Heart right ventricle (tissue), 16 donors: ENCODE measurements around the gene WWP2. TPM values are rescaled to one million over a fixed set of nuclear protein-coding genes. Genes with fewer than 3 reads are reported as not detected.
A peak's percentile ranks its signal among the peaks of the same experiment; 100 is the strongest.

Experiments used
- ATAC-seq, 8 donors: fragments of 200-7000 bp; cut with Tn5 transposase; one replicate each; pipeline ENCODE4 v1.9.1; 2020; ENCODE audit warnings: mild to moderate bottlenecking in 8 of 8, moderate library complexity in 8 of 8, moderate number of reproducible peaks in 1 of 8
- DNase-seq, 2 donors: peaks; one replicate each; pipeline ENCODE4 v3.0.0-alpha.2; 2020
- H3K27ac ChIP-seq, 10 donors: fragments of 200-600 bp; sonication (generic) in 2 of 10; one replicate each; pipeline versions ENCODE4 v1.5.0 to v1.8.0; 2020 to 2022; ENCODE audit warnings: mild to moderate bottlenecking in 3 of 10
- H3K27me3 ChIP-seq, 7 donors: fragments of 200-600 bp; one replicate each; pipeline ENCODE4 v1.8.0; 2021 to 2022; ENCODE audit warnings: mild to moderate bottlenecking in 2 of 7
- H3K36me3 ChIP-seq, 9 donors: fragments of 200-600 bp; sonication (generic) in 1 of 9; one replicate each; pipeline versions ENCODE4 v1.5.0 to v1.8.0; 2020 to 2022; ENCODE audit warnings: mild to moderate bottlenecking in 2 of 9
- H3K4me1 ChIP-seq, 9 donors: fragments of 200-600 bp; sonication (generic) in 1 of 9; one replicate each; pipeline versions ENCODE4 v1.5.0 to v1.8.0; 2020 to 2022; ENCODE audit warnings: mild to moderate bottlenecking in 4 of 9
- H3K4me3 ChIP-seq, 10 donors: fragments of 200-600 bp; sonication (generic) in 2 of 10; one replicate each; pipeline versions ENCODE4 v1.5.0 to v1.8.0; 2020 to 2022; ENCODE audit warnings: mild to moderate bottlenecking in 7 of 10, moderate library complexity in 2 of 10
- H3K9me3 ChIP-seq, 11 donors: fragments of 200-600 bp in 10 of 11; sonication (generic) in 2 of 11; one replicate each; pipeline versions ENCODE4 v1.5.0 to v1.8.0; 2013 to 2022; ENCODE audit warnings: mild to moderate bottlenecking in 2 of 11, control low read depth in 1 of 11, moderate library complexity in 1 of 11
- WGBS, 2 donors: extraction: QIAGEN DNeasy Blood & Tissue Kit; methylation state at CpG; one replicate each; pipeline ENCODE4 v1.1.7; 2013; ENCODE audit warnings: inconsistent platforms in 1 of 2; 5-methylcytosine and 5-hydroxymethylcytosine counted together
- intact Hi-C, 10 donors: fragments of 100-400 bp; cut with DNase I; formaldehyde crosslinking; loops; one replicate each; pipeline versions ENCODE4 v1.11.1 to v1.14.2; 2022
- polyA plus RNA-seq, 2 donors: library from polyadenylated mRNA; stranded (reverse); fragments of 200-250 nt; gene quantifications; one replicate each; pipeline ENCODE4 v1.2.3, GENCODE V29; 2013
- total RNA-seq, 10 donors: library from RNA; stranded (reverse); fragmentation: NEBNext Ultra II Directional in 3 of 10; extraction: Animal tissue kit (Norgen Biotek cat#: 25700) in 3 of 10; gene quantifications; one replicate each; pipeline versions ENCODE4 v1.2.1 to v1.2.4, GENCODE V29; 2021 to 2023
- TF ChIP-seq, protein P1 (sequence below), 9 donors: fragments of 200-600 bp; sonication (generic) in 2 of 9; IDR thresholded peaks; one replicate each; pipeline versions ENCODE4 v1.5.0 to v1.8.0; 2021 to 2022; ENCODE audit warnings: antibody characterized with exemption in 9 of 9, mild to moderate bottlenecking in 5 of 9, moderate library complexity in 1 of 9
- donor health status: Arrhythmogenic right ventricular cardiomyopathy.
- donor health status: ischemic (EF 13 %, LVEDD 7.1; RV severe dilation, severe dysfunction).
- donor health status: healthy with polysubstance abuse.
- donor health status: DM: no; HTN: yes; CAD: no.
- donor health status: DM: no; HTN: no; CAD: no.
- donor health status: ischemic (EF 25% LVEDD 6.9; RV normal size, moderate dysfunction).
- donor health status: ischemic (EF 25% LVEDD 5.7; RV mildly dilated, moderate dysfunction).
- donor health status: healthy.
- donor health status: DM: yes; HTN: yes; CAD: no.
- donor health status: Ischemic cardiomyopathy.
- donor health status: ischemic (EF 35%, LVEDD 5.7; RV mildly dilated, moderate dysfunction).
- donor health status: nonischemic (EF 11% LVEDD 7.7; RV severe dilation, severe dysfunction).
- donor health status: DM: yes; HTN: yes; CAD: no.
- donor health status: PGD.
- donor health status: ischemic (EF 29% LVEDD 5.4; RV normal size, mild dysfunction).
- donor health status: nonischemic (EF 23%, LVEDD 6.1; RV moderate dilation, normal function).

WWP2 gene
- total and polyA plus RNA-seq, 12 donors, result 9.0 to 31.1 (median 20.7) TPM

GRCh38 chr16:69769404-69769803 lies 7.3 kb downstream of the WWP2 start:
- WGBS, 2 donors, result 32 to 37% methylated on average over 2 of the region's 2 CpGs

DNA sequence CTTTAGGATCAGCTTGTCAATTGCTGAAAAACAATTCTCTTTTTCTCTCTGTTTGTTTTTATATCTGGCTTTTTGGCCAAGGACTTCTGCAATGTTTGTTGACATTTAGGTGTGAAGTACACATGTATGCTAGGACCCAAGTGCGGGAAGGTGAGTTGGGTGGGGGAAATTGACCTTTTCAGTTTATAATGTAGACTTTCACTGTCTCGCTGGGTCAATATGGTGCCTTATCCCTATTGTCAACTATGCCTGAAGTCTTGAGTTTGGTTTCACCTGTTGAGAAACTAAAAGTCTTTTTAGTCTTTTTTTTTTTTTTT lies 9.5 kb downstream of the WWP2 start:
- peaks cover 0 to 16% (median 5%) of the 10 kb centered on the region in 11 donors for H3K9me3 ChIP-seq
- intact Hi-C loops, result no loop called here
- ATAC-seq, result no peak
- no peak for DNase-seq
- H3K27me3 ChIP-seq, result no peaks in the 10 kb centered on the region
- H3K4me1 ChIP-seq, result peaks cover 0 to 17% (median 11%) of the 10 kb centered on the region in 9 donors
- no peak overlapping the region for H3K27ac ChIP-seq
- peaks cover 0 to 17% (median 0%) of the 10 kb centered on the region in 9 donors for H3K36me3 ChIP-seq
- no peak overlapping the region for H3K4me3 ChIP-seq
- 95 to 99% methylated on average over 2 of the region's 2 CpGs for WGBS, 2 donors
- TF ChIP-seq, protein P1, sequence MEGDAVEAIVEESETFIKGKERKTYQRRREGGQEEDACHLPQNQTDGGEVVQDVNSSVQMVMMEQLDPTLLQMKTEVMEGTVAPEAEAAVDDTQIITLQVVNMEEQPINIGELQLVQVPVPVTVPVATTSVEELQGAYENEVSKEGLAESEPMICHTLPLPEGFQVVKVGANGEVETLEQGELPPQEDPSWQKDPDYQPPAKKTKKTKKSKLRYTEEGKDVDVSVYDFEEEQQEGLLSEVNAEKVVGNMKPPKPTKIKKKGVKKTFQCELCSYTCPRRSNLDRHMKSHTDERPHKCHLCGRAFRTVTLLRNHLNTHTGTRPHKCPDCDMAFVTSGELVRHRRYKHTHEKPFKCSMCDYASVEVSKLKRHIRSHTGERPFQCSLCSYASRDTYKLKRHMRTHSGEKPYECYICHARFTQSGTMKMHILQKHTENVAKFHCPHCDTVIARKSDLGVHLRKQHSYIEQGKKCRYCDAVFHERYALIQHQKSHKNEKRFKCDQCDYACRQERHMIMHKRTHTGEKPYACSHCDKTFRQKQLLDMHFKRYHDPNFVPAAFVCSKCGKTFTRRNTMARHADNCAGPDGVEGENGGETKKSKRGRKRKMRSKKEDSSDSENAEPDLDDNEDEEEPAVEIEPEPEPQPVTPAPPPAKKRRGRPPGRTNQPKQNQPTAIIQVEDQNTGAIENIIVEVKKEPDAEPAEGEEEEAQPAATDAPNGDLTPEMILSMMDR (IDR thresholded peaks at IDR 0.05), result no peak

More at GRCh38 chr16:69769404-69769803, 7.3 kb downstream of the WWP2 start:
- Histone ChIP-seq H3K9me3 (no peaks in the 10 kb centered on the region), H3K36me3 (no peaks in the 10 kb centered on the region), H3K27ac (no peak overlapping the region), H3K27me3 (no peaks in the 10 kb centered on the region), H3K4me1 (peaks cover 0 to 17% (median 11%) of the 10 kb centered on the region in 9 donors), H3K4me3 (no peak overlapping the region)
- intact Hi-C loops, result no loop called here
- DNase-seq (no peak), ATAC-seq (no peak)
- TF ChIP-seq, protein P1 (IDR thresholded peaks at IDR 0.05), result no peak

- 77 to 80% methylated on average over 6 of the region's 6 CpGs for WGBS, 2 donors
- H3K36me3 ChIP-seq, result peaks cover 0 to 18% (median 0%) of the 10 kb centered on the region in 9 donors
- TF ChIP-seq, protein P1 (IDR thresholded peaks at IDR 0.05), result no peak
- H3K27me3 ChIP-seq, result no peaks in the 10 kb centered on the region
- H3K9me3 ChIP-seq, result peaks cover 0 to 16% (median 5%) of the 10 kb centered on the region in 11 donors
- peaks cover 0 to 17% (median 11%) of the 10 kb centered on the region in 9 donors for H3K4me1 ChIP-seq
- intact Hi-C loops, result no loop called here
- ATAC-seq (peak in 1 of 8 donors; percentile 5), DNase-seq (no peak)
- peak overlapping the region in 1 of 10 donors; percentile 4 for H3K4me3 ChIP-seq
- no peak overlapping the region for H3K27ac ChIP-seq
Observed at GRCh38 chr16:69773260-69773947, 11.3 kb downstream of the WWP2 start.

- DNase-seq, result no peak
- Histone ChIP-seq H3K27ac (peak overlapping the region in 1 of 10 donors; percentile 12), H3K36me3 (peaks cover 0 to 18% (median 0%) of the 10 kb centered on the region in 9 donors), H3K9me3 (peaks cover 0 to 16% (median 5%) of the 10 kb centered on the region in 11 donors), H3K4me3 (no peak overlapping the region), H3K27me3 (no peaks in the 10 kb centered on the region), H3K4me1 (peaks cover 0 to 14% (median 11%) of the 10 kb centered on the region in 9 donors)
- intact Hi-C loops, result no loop called here
- TF ChIP-seq, protein P1 (IDR thresholded peaks at IDR 0.05), result no peak
- no peak for ATAC-seq
Observed at GRCh38 chr16:69775563-69775962, 13.4 kb downstream of the WWP2 start.
